Activated T-cell treated with anti-CD3 and anti-CD28 coated beads, Interleukin-2, amount 50 U/mL, for 72 hours (primary cell): ENCODE data around the gene PSMA3. TPM values are rescaled to one million over a fixed set of nuclear protein-coding genes. Genes with fewer than 3 reads are reported as not detected.

ENCODE experiments used
- total RNA-seq, 2 donors: library from RNA; stranded (reverse); gene quantifications; one replicate each; pipeline ENCODE4 v1.2.3, GENCODE V29; 2022

Gene PSMA3
- total RNA-seq, 2 donors from 2014 or later, result 177 to 194 TPM

Other genes starting within 250 kb of the PSMA3 start
- not detected for gene ARMH4, start 92.6 kb upstream of the PSMA3 start, total RNA-seq
- gene ACTR10, start 44.7 kb upstream of the PSMA3 start, total RNA-seq, result 10 to 100 TPM; 44.6 to 47.0 TPM
- 10 to 100 TPM; 33.9 to 42.2 TPM for gene ARID4A, start 53.7 kb downstream of the PSMA3 start, total RNA-seq
- gene TOMM20L, start 151.1 kb downstream of the PSMA3 start, total RNA-seq, result not detected
- gene TIMM9, start 182.7 kb downstream of the PSMA3 start, total RNA-seq, result 10 to 100 TPM; 70.6 to 93.5 TPM
- 10 to 100 TPM; 44.7 to 53.9 TPM for gene KIAA0586, start 182.9 kb downstream of the PSMA3 start, total RNA-seq